Rectal smooth muscle tissue (tissue), 1 donor: Measurements from ENCODE around the gene TATDN2.

Experiments
- H3K27ac ChIP-seq: one replicate; pipeline ENCODE4 v1.7.0; 2013; ENCODE audit warnings: low read depth, low read length, inconsistent platforms
- H3K27me3 ChIP-seq: one replicate; pipeline ENCODE4 v1.7.0; 2013; ENCODE audit warnings: low read length; ENCODE audit not compliant: control insufficient read depth, insufficient read depth
- H3K36me3 ChIP-seq: one replicate; pipeline ENCODE4 v1.7.0; 2013; ENCODE audit warnings: low read length; ENCODE audit not compliant: control insufficient read depth, insufficient read depth
- H3K4me1 ChIP-seq: one replicate; pipeline ENCODE4 v1.7.0; 2013; ENCODE audit warnings: low read length; ENCODE audit not compliant: control insufficient read depth, insufficient read depth
- H3K4me3 ChIP-seq: one replicate; pipeline ENCODE4 v1.7.0; 2013; ENCODE audit warnings: low read length
- H3K9ac ChIP-seq: one replicate; pipeline ENCODE4 v1.7.0; 2013; ENCODE audit warnings: low read length

The TATDN2 gene

DNA sequence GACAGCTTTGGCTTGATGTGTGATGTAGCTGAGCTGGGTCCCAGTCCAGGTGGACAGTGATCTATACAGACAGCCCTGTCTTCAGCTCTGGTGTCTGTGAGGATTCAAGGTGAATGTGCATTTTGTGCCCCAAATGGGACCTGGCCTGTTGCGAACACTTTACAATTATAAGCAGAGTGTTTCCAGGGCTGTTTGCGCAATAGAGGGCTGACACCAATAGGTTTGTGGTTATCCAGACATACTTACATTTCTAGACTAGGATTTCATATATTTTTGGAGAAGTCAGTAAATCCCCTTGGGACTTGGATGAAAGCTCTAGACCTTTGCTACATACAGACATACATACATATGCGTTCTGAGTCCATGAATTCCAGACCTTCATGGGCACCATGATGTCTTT, 4.2 kb upstream of the TATDN2 start:
- Histone ChIP-seq H3K27me3 (no peaks in the 10 kb centered on the region), H3K4me1 (peaks cover 3% of the 10 kb centered on the region), H3K36me3 (no peaks in the 10 kb centered on the region), H3K9ac (no peak overlapping the region), H3K4me3 (no peak overlapping the region), H3K27ac (no peak overlapping the region)

DNA sequence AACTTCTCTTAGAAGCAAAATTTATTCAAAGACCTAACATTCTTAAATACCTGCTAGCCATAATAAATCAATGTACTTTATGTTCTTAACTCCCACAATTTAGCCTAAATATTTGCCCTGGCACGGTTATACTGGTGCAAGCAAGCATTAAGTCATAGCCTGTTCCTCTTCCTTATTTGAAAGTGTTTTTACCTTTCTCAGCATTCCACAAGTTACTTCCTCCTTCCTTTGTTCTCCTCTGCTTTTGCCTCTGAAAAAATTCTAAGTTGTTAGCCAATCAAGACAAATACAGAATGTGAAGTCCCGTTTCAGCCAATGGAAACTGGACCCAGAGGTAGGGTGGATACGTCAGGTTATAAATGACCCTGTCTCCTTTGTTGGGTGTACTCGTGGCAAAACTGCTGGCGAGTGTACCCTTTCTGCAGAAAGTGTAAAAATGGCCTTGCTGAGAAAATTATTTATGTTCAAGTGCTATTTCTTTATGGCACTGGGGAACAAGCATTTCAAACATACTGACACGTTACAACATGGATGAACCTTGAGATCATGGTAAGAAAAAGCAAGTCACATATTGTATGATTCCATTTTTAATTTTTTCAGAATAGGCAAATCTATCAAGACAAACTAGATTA, 3.1 kb upstream of the TATDN2 start:
- Histone ChIP-seq H3K9ac (no peak overlapping the region), H3K27me3 (no peaks in the 10 kb centered on the region), H3K36me3 (no peaks in the 10 kb centered on the region), H3K4me1 (peaks cover 9% of the 10 kb centered on the region), H3K4me3 (no peak overlapping the region), H3K27ac (no peak overlapping the region)

DNA sequence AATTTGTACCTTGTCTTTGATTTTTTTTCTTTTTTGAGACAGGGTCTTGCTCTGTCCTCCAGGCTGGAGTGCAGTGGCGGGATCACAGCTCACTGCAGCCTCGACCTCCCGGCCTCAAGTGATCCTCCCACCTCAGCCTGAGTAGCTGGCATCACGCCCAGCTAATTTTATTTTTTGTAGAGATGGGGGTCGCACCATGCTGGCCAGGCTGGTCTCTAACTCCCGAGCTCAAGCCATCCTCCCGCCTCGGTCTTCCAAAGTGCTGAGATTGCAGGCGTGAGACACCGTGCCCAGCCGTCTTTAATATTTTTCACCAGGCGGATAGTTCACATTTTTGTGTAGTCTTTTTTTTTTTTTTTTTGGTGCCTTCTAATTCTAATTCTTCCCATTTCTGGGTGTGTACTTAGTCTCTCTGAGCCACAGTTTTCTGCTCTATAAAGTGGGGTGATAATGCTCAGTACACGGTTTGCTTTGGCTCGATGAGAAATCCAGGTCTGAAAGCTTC, 528 bp upstream of the TATDN2 start:
- peak overlapping the region; percentile 68 for H3K27ac ChIP-seq
- H3K9ac ChIP-seq = no peak overlapping the region
- peak overlapping the region; percentile 99 for H3K4me3 ChIP-seq
- H3K36me3 ChIP-seq = no peaks in the 10 kb centered on the region
- H3K4me1 ChIP-seq = peaks cover 13% of the 10 kb centered on the region
- no peaks in the 10 kb centered on the region for H3K27me3 ChIP-seq

DNA sequence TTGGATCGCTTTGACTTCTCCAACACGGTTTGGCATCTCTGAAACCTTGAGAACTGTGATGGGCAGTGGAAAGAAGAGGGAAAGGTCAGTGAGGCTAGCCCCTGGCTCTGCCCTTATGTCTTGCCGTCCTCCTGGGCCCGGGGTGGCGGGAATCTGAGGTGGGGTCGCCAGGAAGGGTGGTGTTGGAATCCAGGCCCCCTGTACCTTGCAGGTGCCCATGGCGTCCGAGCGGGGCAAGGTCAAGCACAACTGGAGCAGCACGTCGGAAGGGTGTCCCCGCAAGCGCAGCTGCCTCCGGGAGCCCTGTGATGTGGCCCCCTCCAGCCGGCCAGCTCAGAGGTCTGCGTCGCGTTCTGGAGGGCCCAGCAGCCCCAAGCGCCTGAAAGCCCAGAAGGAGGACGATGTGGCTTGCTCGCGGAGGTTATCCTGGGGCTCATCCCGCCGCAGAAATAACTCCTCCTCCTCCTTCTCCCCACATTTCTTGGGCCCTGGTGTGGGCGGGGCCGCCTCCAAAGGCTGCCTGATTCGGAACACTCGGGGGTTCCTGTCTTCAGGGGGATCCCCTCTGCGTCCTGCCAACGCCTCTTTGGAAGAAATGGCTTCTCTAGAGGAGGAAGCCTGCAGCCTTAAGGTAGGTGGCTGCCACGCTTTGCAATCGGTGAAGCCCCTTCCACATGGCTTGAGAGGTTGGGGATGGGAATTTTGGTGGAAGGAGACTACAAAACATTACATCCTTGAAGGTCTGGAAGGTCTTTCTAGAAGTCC, 907 bp downstream of the TATDN2 start:
- H3K27ac ChIP-seq = peak overlapping the region; percentile 5
- no peaks in the 10 kb centered on the region for H3K27me3 ChIP-seq
- H3K36me3 ChIP-seq = peaks cover 5% of the 10 kb centered on the region
- H3K4me1 ChIP-seq = peaks cover 13% of the 10 kb centered on the region
- peak overlapping the region; percentile 99 for H3K4me3 ChIP-seq
- peak overlapping the region; percentile 7 for H3K9ac ChIP-seq

DNA sequence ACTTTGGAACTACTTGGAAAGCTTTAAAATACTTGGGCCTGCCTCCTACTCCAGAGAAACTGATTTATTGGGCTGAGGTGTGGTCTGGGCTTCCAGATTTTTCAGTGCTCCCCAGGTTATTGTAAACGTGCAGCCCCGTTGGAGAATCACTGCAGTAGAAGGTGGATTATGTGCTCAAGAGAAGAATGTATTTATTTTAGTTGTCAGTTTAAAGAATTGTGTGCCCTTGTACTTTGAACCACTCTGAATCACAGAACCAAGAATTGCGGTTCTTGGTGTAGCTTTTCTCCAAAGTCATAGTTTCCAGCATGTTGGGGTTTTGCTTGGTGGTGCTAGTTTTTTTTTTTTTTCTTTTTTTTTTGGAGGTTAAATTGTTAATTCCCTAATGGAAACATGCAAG, 1.6 kb downstream of the TATDN2 start:
- Histone ChIP-seq H3K4me3 (peak overlapping the region; percentile 99), H3K4me1 (peaks cover 13% of the 10 kb centered on the region), H3K36me3 (peaks cover 8% of the 10 kb centered on the region), H3K27ac (peak overlapping the region; percentile 5), H3K9ac (no peak overlapping the region), H3K27me3 (no peaks in the 10 kb centered on the region)

DNA sequence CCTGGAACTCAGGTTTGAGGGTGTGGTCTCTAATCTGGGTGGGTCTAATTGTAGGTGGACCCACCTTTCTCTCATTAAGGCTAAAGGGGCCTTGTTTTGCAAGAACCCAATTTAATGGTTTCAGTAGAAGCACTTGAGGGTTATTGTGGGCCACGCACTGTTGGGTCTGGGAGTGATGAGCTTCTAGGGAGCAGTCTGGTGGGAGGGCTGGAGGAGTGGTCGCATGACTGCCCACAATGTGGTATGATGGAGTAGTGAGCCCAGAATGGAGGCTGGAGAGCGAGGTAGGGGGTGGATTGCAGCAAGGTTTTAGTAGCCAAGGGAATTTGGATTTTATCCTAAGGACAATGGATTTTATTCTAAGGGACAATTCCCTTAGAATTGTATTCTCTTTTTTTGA, 2.7 kb downstream of the TATDN2 start:
- H3K27me3 ChIP-seq = no peaks in the 10 kb centered on the region
- no peak overlapping the region for H3K27ac ChIP-seq
- peaks cover 13% of the 10 kb centered on the region for H3K4me1 ChIP-seq
- H3K36me3 ChIP-seq = peaks cover 8% of the 10 kb centered on the region
- H3K9ac ChIP-seq = no peak overlapping the region
- H3K4me3 ChIP-seq = no peak overlapping the region

DNA sequence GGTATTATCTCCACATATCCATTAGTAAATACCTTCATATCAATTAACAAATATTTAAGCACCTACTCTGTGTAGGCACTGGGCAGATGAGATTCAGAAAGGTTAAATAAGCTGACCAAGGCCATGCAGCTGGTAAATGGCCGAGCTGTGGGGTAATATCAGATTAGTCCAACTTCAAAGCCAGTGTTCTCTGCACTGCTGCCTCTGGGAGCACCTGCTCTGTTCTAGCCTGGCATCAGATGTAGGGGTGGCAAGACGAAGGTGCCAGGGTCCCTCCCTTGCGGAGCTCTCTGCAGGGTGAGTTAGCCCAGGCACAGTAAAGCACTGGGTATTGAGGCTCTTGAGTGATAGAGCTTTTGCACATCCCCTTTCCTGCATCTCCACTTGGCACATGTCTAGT, 5.5 kb downstream of the TATDN2 start:
- Histone ChIP-seq H3K9ac (no peak overlapping the region), H3K27ac (no peak overlapping the region), H3K4me1 (peaks cover 10% of the 10 kb centered on the region), H3K4me3 (no peak overlapping the region), H3K27me3 (no peaks in the 10 kb centered on the region), H3K36me3 (peaks cover 10% of the 10 kb centered on the region)

DNA sequence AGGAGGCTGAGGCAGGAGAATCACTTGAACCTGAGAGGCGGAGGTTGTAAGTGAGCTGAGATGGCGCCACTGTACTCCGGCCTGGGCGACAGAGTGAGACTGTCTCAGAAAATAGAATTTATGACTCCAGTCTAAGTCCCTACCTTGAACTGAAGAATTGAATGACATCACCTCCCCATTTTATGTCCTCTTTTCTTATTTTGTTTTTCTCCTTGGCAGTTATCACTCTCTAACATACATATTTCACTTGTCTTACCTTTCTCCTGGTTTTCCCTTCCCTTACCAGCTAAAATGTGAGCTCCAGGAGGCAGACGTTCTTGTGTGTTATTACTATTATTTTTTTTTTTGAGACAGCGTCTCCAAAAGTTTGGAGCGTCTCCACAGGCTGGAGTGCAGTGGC, 7.6 kb downstream of the TATDN2 start:
- Histone ChIP-seq H3K4me3 (no peak overlapping the region), H3K36me3 (peaks cover 14% of the 10 kb centered on the region), H3K27ac (no peak overlapping the region), H3K4me1 (peaks cover under 1% of the 10 kb centered on the region), H3K27me3 (no peaks in the 10 kb centered on the region), H3K9ac (no peak overlapping the region)

DNA sequence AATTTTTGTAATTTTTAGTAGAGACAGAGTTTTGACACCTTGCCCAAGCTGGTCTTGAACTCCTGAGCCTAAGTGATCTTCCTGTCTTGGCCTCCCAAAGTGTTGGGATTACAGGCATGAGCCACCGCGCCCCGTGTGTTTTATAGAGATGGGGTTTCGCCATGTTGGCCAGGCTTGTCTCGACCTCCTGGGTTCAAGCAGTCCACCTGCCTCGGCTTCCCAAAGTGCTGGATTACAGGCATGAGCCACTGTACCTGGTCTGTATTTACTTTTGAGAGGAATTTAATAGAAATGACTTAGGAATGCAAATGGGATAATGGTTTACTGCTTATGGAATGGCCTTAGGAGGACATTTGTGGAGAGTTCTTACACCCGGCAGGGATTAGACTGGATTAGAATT, 10.8 kb downstream of the TATDN2 start:
- H3K9ac ChIP-seq = no peak overlapping the region
- no peak overlapping the region for H3K4me3 ChIP-seq
- H3K4me1 ChIP-seq = peaks cover 4% of the 10 kb centered on the region
- H3K36me3 ChIP-seq = peaks cover 13% of the 10 kb centered on the region
- H3K27me3 ChIP-seq = no peaks in the 10 kb centered on the region
- H3K27ac ChIP-seq = no peak overlapping the region

DNA sequence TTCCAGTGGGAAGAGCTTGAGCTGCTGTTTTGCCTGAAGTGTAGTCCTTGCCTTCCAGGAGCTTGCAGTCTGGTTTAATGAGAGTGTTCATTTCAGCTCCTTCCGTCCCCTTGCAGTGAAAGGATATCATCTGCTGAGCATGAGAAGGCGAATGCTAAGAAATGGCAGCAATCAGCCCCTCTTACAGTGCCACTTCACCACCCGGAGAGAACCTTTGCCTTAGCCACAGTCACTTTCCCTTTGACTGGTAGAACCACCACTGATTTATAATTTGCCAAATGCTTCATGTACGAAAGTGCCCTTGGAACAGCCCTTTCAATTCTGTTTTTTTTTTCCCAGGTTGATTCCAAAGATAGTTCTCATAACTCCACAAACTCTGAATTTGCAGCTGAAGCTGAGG, 11.5 kb downstream of the TATDN2 start:
- no peak overlapping the region for H3K9ac ChIP-seq
- H3K27me3 ChIP-seq = no peaks in the 10 kb centered on the region
- no peak overlapping the region for H3K27ac ChIP-seq
- H3K4me1 ChIP-seq = peaks cover 6% of the 10 kb centered on the region
- no peak overlapping the region for H3K4me3 ChIP-seq
- peaks cover 9% of the 10 kb centered on the region for H3K36me3 ChIP-seq

DNA sequence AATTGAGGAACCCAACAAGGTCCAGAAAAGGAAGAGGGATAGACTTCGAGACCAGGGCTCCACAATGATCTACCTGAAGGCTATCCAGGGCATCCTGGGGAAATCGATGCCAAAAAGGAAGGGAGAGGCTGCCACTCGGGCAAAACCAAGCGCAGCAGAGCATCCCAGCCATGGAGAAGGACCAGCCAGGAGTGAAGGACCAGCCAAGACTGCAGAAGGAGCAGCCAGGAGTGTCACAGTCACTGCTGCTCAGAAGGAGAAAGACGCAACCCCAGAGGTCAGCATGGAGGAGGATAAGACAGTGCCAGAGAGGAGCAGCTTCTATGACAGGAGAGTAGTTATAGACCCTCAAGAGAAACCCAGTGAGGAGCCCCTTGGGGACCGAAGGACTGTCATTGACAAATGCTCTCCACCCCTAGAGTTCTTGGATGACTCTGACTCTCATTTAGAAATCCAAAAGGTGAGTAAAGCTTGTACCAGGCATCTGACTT, 12.0 kb downstream of the TATDN2 start:
- Histone ChIP-seq H3K27me3 (no peaks in the 10 kb centered on the region), H3K36me3 (peaks cover 9% of the 10 kb centered on the region), H3K4me1 (peaks cover 6% of the 10 kb centered on the region), H3K27ac (no peak overlapping the region), H3K9ac (no peak overlapping the region), H3K4me3 (no peak overlapping the region)

DNA sequence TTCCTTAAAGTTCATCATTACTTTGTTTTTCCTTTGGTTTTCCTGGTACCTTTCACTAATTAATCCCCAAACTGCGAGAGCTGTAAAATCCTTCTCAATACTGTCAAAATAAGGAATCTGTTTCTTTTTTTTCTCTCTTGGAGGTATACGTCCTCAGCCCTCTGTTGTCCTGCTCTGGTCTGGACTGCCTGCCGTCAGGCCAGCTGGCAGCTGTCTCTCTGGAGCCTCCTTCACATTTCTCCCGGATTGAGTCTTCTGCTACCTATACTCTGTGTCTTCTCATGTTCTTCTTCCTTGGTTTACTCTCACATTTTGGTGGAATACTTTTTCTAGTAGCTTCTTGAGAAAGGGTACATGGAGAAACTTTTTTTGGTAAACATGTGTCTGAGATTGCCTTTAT, 13.8 kb downstream of the TATDN2 start:
- no peak overlapping the region for H3K27ac ChIP-seq
- no peaks in the 10 kb centered on the region for H3K27me3 ChIP-seq
- H3K9ac ChIP-seq = no peak overlapping the region
- peaks cover 7% of the 10 kb centered on the region for H3K36me3 ChIP-seq
- no peak overlapping the region for H3K4me3 ChIP-seq
- peaks cover 6% of the 10 kb centered on the region for H3K4me1 ChIP-seq
